ENCODE data around the gene PYHIN1. TPM values are rescaled to one million over a fixed set of nuclear protein-coding genes. Genes with fewer than 3 reads are reported as not detected.
A peak's percentile ranks its signal among the peaks of the same experiment; 100 is the strongest.

Gene PYHIN1
- total and polyA plus RNA-seq, 4 donors, result 2.9 to 4.7 TPM; not detected in 2

DNA sequence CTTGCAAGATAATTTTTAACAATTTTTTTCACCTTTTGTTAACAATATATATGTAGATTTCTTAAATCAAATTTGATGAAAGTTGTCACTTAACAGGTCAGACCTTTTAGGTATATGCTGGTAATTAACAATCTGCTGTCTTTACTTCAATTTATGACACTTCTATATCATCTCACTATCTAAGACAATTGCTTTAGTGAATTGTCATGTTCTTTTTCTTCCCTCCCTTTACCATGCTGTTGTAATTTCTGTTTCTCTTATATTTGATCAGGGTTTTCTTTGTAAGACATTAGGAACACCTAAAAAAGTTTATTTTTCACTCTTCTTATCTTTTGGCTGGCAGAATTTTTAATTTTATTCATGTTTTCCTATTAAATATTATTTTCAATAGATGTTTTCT, 80.4 kb downstream of the PYHIN1 start:
- no peaks in the 10 kb centered on the region for H3K9me3 ChIP-seq (ENCODE audit: control insufficient read depth, low read length)
- DNase-seq, result no peak
- H3K36me3 ChIP-seq (ENCODE audit: control insufficient read depth in 1 of 2, insufficient read depth in 2 of 2, low read length in 1 of 2), result peaks cover 2 to 3% of the 10 kb centered on the region in 2 donors
- no peaks in the 10 kb centered on the region for H3K27me3 ChIP-seq (ENCODE audit: control insufficient read depth in 1 of 2, insufficient read depth in 2 of 2, low read length in 1 of 2)
- no peak overlapping the region for H3K4me3 ChIP-seq (ENCODE audit: low read length in 2 of 2)
- H3K4me1 ChIP-seq (ENCODE audit: control insufficient read depth in 1 of 2, insufficient read depth in 2 of 2, low read length in 2 of 2), result no peaks in the 10 kb centered on the region
- no peak for ATAC-seq (ENCODE audit: low FRiP score)
- no peak overlapping the region for H3K27ac ChIP-seq (ENCODE audit: low read depth in 1 of 2, low read length in 2 of 2)
- intact Hi-C loops (cut with DNase I), result loop anchor here in 1 of 2 donors (10.0 kb wide), 1 partner anchor 1047 kb away; no protein-coding TSS in a partner anchor

GRCh38 chr1:159012495-159012894, 81.1 kb downstream of the PYHIN1 start:
- no peak for DNase-seq
- 65 to 71% methylated on average over 6 of the region's 6 CpGs for WGBS, 2 donors
- H3K4me1 ChIP-seq (ENCODE audit: control insufficient read depth in 1 of 2, insufficient read depth in 2 of 2, low read length in 2 of 2), result no peaks in the 10 kb centered on the region
- H3K4me3 ChIP-seq (ENCODE audit: low read length in 2 of 2), result no peak overlapping the region
- H3K36me3 ChIP-seq (ENCODE audit: control insufficient read depth in 1 of 2, insufficient read depth in 2 of 2, low read length in 1 of 2), result peaks cover 2 to 4% of the 10 kb centered on the region in 2 donors
- intact Hi-C loops (cut with DNase I), result loop anchor here in 1 of 2 donors (10.0 kb wide), 1 partner anchor 1048 kb away; no protein-coding TSS in a partner anchor
- no peaks in the 10 kb centered on the region for H3K9me3 ChIP-seq (ENCODE audit: control insufficient read depth, low read length)
- H3K27ac ChIP-seq (ENCODE audit: low read depth in 1 of 2, low read length in 2 of 2), result no peak overlapping the region
- no peak for ATAC-seq (ENCODE audit: low FRiP score)
- H3K27me3 ChIP-seq (ENCODE audit: control insufficient read depth in 1 of 2, insufficient read depth in 2 of 2, low read length in 1 of 2), result no peaks in the 10 kb centered on the region

- no peaks in the 10 kb centered on the region for H3K4me1 ChIP-seq (ENCODE audit: control insufficient read depth in 1 of 2, insufficient read depth in 2 of 2, low read length in 2 of 2)
- DNase-seq (no peak), ATAC-seq (ENCODE audit: low FRiP score) (no peak)
- no peak overlapping the region for H3K27ac ChIP-seq (ENCODE audit: low read depth in 1 of 2, low read length in 2 of 2)
- no peak overlapping the region for H3K4me3 ChIP-seq (ENCODE audit: low read length in 2 of 2)
- 92 to 94% methylated on average over 3 of the region's 3 CpGs for WGBS, 2 donors
- intact Hi-C loops (cut with DNase I), result loop anchor here in 1 of 2 donors (10.0 kb wide), 1 partner anchor 1049 kb away; no protein-coding TSS in a partner anchor
- no peaks in the 10 kb centered on the region for H3K9me3 ChIP-seq (ENCODE audit: control insufficient read depth, low read length)
- H3K36me3 ChIP-seq (ENCODE audit: control insufficient read depth in 1 of 2, insufficient read depth in 2 of 2, low read length in 1 of 2), result peaks cover 4% of the 10 kb centered on the region in 2 donors
- no peaks in the 10 kb centered on the region for H3K27me3 ChIP-seq (ENCODE audit: control insufficient read depth in 1 of 2, insufficient read depth in 2 of 2, low read length in 1 of 2)
Measured at GRCh38 chr1:159014003-159014571, 82.7 kb downstream of the PYHIN1 start.

DNA sequence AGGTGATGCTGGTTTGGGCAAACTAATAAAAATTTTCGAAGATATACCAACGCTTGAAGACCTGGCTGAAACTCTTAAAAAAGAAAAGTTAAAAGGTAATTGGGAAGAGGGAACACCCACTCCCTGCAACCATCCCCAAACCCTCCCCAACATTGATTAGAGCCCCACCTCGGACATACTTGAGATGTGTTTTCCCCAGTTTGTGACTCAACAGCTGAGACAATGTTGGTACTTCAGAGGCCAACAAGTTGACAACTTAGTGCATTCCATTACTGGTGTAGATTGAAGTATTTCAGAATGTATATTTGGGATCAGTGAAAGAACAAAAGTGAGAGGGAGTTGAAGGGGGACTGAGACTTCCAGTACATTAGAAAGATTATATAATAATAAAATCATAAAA, 83.5 kb downstream of the PYHIN1 start:
- Histone ChIP-seq H3K4me1 (ENCODE audit: control insufficient read depth in 1 of 2, insufficient read depth in 2 of 2, low read length in 2 of 2) (no peaks in the 10 kb centered on the region), H3K9me3 (ENCODE audit: control insufficient read depth, low read length) (no peaks in the 10 kb centered on the region), H3K4me3 (ENCODE audit: low read length in 2 of 2) (no peak overlapping the region), H3K36me3 (ENCODE audit: control insufficient read depth in 1 of 2, insufficient read depth in 2 of 2, low read length in 1 of 2) (peaks cover 4% of the 10 kb centered on the region in 2 donors), H3K27me3 (ENCODE audit: control insufficient read depth in 1 of 2, insufficient read depth in 2 of 2, low read length in 1 of 2) (no peaks in the 10 kb centered on the region), H3K27ac (ENCODE audit: low read depth in 1 of 2, low read length in 2 of 2) (no peak overlapping the region)
- WGBS, 2 donors, result 92% methylated on average over 3 of the region's 3 CpGs
- intact Hi-C loops (cut with DNase I), result loop anchor here in 1 of 2 donors (10.0 kb wide), 1 partner anchor 1050 kb away; no protein-coding TSS in a partner anchor
- DNase-seq (no peak), ATAC-seq (ENCODE audit: low FRiP score) (no peak)

GRCh38 chr1:159015440-159015909, 84.1 kb downstream of the PYHIN1 start:
- peak; percentile 91 for ATAC-seq (ENCODE audit: low FRiP score)
- Histone ChIP-seq H3K27ac (ENCODE audit: low read depth in 1 of 2, low read length in 2 of 2) (no peak overlapping the region), H3K9me3 (ENCODE audit: control insufficient read depth, low read length) (no peaks in the 10 kb centered on the region), H3K27me3 (ENCODE audit: control insufficient read depth in 1 of 2, insufficient read depth in 2 of 2, low read length in 1 of 2) (no peaks in the 10 kb centered on the region), H3K4me3 (ENCODE audit: low read length in 2 of 2) (no peak overlapping the region), H3K36me3 (ENCODE audit: control insufficient read depth in 1 of 2, insufficient read depth in 2 of 2, low read length in 1 of 2) (peaks cover 4% of the 10 kb centered on the region in 2 donors), H3K4me1 (ENCODE audit: control insufficient read depth in 1 of 2, insufficient read depth in 2 of 2, low read length in 2 of 2) (no peaks in the 10 kb centered on the region)
- peak in 1 of 2 donors; percentile 81 for DNase-seq
- 83 to 85% methylated on average over 4 of the region's 4 CpGs for WGBS, 2 donors
- intact Hi-C loops (cut with DNase I), result loop anchor here in 1 of 2 donors (10.0 kb wide), 1 partner anchor 1051 kb away; no protein-coding TSS in a partner anchor

DNA sequence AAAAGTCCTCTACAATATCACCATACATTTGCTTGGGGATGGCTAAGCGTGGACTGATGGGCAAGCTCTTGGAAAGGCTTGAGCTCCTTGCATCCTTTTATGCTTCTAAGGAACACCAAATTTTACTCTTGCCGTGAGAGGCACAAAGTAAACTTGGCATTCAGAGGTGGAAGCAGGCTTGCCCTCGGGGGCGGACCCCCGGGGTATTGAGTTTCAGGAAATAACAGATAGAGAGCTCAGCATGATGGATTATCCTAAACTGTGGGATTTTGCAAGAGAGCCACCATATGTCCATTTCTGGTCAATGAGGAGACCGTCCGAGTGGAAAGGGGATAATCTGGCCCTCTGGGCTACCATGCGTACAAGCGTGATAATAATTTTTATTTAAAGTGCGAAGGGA, 92.4 kb downstream of the PYHIN1 start:
- intact Hi-C loops (cut with DNase I), result no loop called here
- WGBS, 2 donors, result 72 to 78% methylated on average over 10 of the region's 10 CpGs
- H3K4me3 ChIP-seq (ENCODE audit: low read length in 2 of 2), result no peak overlapping the region
- ATAC-seq (ENCODE audit: low FRiP score), result no peak
- no peak for DNase-seq
- no peaks in the 10 kb centered on the region for H3K9me3 ChIP-seq (ENCODE audit: control insufficient read depth, low read length)
- H3K27ac ChIP-seq (ENCODE audit: low read depth in 1 of 2, low read length in 2 of 2), result no peak overlapping the region
- H3K27me3 ChIP-seq (ENCODE audit: control insufficient read depth in 1 of 2, insufficient read depth in 2 of 2, low read length in 1 of 2), result no peaks in the 10 kb centered on the region
- H3K4me1 ChIP-seq (ENCODE audit: control insufficient read depth in 1 of 2, insufficient read depth in 2 of 2, low read length in 2 of 2), result no peaks in the 10 kb centered on the region
- H3K36me3 ChIP-seq (ENCODE audit: control insufficient read depth in 1 of 2, insufficient read depth in 2 of 2, low read length in 1 of 2), result no peaks in the 10 kb centered on the region

DNA sequence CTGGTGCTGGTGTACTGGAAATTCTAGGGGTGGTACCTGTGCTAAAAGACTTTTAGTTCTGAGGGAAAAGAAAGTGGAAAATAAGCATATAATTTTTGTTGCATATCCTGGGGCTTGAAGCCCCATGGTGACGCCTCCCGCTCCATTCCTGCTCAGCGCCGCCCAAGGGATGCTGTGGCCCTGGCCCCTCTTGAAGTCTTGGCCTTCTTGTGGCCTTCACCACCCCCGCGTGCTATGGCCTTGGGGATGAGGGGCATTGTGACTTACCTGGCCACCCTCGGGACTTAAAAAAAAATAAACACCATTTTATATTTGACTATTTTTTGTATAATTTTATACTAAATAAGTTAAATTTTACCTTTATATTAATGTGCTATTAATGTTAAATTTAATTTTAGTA, 93.7 kb downstream of the PYHIN1 start:
- no peaks in the 10 kb centered on the region for H3K27me3 ChIP-seq (ENCODE audit: control insufficient read depth in 1 of 2, insufficient read depth in 2 of 2, low read length in 1 of 2)
- no peaks in the 10 kb centered on the region for H3K9me3 ChIP-seq (ENCODE audit: control insufficient read depth, low read length)
- H3K36me3 ChIP-seq (ENCODE audit: control insufficient read depth in 1 of 2, insufficient read depth in 2 of 2, low read length in 1 of 2), result no peaks in the 10 kb centered on the region
- WGBS, 2 donors, result 97% methylated on average over 7 of the region's 7 CpGs
- no peaks in the 10 kb centered on the region for H3K4me1 ChIP-seq (ENCODE audit: control insufficient read depth in 1 of 2, insufficient read depth in 2 of 2, low read length in 2 of 2)
- intact Hi-C loops (cut with DNase I), result no loop called here
- ATAC-seq (ENCODE audit: low FRiP score), result no peak
- H3K27ac ChIP-seq (ENCODE audit: low read depth in 1 of 2, low read length in 2 of 2), result no peak overlapping the region
- no peak for DNase-seq
- no peak overlapping the region for H3K4me3 ChIP-seq (ENCODE audit: low read length in 2 of 2)
